Measurements from ENCODE around the gene CARD11. TPM values are rescaled to one million over a fixed set of nuclear protein-coding genes. Genes with fewer than 3 reads are reported as not detected.
"Not testable (repeated sequence)": the region's sequence is repeated elsewhere in the genome, so short reads cannot be mapped to it uniquely, and the experiment has no call there.

Gene CARD11
- polyA plus RNA-seq, 1 donor from 2014 or later: not detected

GRCh38 chr7:3041986-3042675 lies 1.5 kb downstream of the CARD11 start:
- no peak overlapping the region for H3K9ac ChIP-seq (ENCODE audit: low read length)
- TF ChIP-seq, protein P1, sequence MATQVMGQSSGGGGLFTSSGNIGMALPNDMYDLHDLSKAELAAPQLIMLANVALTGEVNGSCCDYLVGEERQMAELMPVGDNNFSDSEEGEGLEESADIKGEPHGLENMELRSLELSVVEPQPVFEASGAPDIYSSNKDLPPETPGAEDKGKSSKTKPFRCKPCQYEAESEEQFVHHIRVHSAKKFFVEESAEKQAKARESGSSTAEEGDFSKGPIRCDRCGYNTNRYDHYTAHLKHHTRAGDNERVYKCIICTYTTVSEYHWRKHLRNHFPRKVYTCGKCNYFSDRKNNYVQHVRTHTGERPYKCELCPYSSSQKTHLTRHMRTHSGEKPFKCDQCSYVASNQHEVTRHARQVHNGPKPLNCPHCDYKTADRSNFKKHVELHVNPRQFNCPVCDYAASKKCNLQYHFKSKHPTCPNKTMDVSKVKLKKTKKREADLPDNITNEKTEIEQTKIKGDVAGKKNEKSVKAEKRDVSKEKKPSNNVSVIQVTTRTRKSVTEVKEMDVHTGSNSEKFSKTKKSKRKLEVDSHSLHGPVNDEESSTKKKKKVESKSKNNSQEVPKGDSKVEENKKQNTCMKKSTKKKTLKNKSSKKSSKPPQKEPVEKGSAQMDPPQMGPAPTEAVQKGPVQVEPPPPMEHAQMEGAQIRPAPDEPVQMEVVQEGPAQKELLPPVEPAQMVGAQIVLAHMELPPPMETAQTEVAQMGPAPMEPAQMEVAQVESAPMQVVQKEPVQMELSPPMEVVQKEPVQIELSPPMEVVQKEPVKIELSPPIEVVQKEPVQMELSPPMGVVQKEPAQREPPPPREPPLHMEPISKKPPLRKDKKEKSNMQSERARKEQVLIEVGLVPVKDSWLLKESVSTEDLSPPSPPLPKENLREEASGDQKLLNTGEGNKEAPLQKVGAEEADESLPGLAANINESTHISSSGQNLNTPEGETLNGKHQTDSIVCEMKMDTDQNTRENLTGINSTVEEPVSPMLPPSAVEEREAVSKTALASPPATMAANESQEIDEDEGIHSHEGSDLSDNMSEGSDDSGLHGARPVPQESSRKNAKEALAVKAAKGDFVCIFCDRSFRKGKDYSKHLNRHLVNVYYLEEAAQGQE (IDR thresholded peaks at IDR 0.05; ENCODE audit: borderline replicate concordance): no peak
- TF ChIP-seq MXI1 (conservative IDR thresholded peaks at IDR 0.05; ENCODE audit: poor library complexity, severe bottlenecking) (no peak), EP300 (conservative IDR thresholded peaks at IDR 0.05; ENCODE audit: poor library complexity, severe bottlenecking) (no peak), CTCF (IDR thresholded peaks at IDR 0.05; ENCODE audit: poor library complexity, severe bottlenecking) (no peak), SMC3 (conservative IDR thresholded peaks at IDR 0.05; ENCODE audit: poor library complexity) (no peak), EZH2 (IDR thresholded peaks at IDR 0.05; ENCODE audit: borderline replicate concordance, insufficient read depth, low read length, poor library complexity, severe bottlenecking) (no peak), RAD21 (conservative IDR thresholded peaks at IDR 0.05) (no peak)
- no peaks in the 10 kb centered on the region for H3K9me2 ChIP-seq (ENCODE audit: insufficient read depth, low read length)
- H3K9me3 ChIP-seq (ENCODE audit: low read length): no peaks in the 10 kb centered on the region
- H3K4me2 ChIP-seq (ENCODE audit: low read length): no peak overlapping the region
- H3K27me3 ChIP-seq (ENCODE audit: insufficient read depth, low read depth, low read length): no peaks in the 10 kb centered on the region
- H4K20me1 ChIP-seq (ENCODE audit: insufficient read depth): no peaks in the 10 kb centered on the region
- no peaks in the 10 kb centered on the region for H3F3A ChIP-seq (ENCODE audit: insufficient read depth, low read length, poor library complexity, severe bottlenecking)
- H2AFZ ChIP-seq (ENCODE audit: low read depth, low read length): no peak overlapping the region
- H3K27ac ChIP-seq (ENCODE audit: low read length): no peak overlapping the region
- no peak overlapping the region for H3K4me3 ChIP-seq (ENCODE audit: low read length)
- no peaks in the 10 kb centered on the region for H3K79me2 ChIP-seq (replicated peaks; ENCODE audit: insufficient read depth, low read length)
- no peaks in the 10 kb centered on the region for H3K36me3 ChIP-seq (ENCODE audit: insufficient read depth, low read length)

- no peaks in the 10 kb centered on the region for H3K9me3 ChIP-seq (ENCODE audit: low read length)
- H3K27me3 ChIP-seq (ENCODE audit: insufficient read depth, low read depth, low read length): no peaks in the 10 kb centered on the region
- H3K9ac ChIP-seq (ENCODE audit: low read length): no peak overlapping the region
- no peaks in the 10 kb centered on the region for H3K79me2 ChIP-seq (replicated peaks; ENCODE audit: insufficient read depth, low read length)
- H2AFZ ChIP-seq (ENCODE audit: low read depth, low read length): no peak overlapping the region
- H3K27ac ChIP-seq (ENCODE audit: low read length): no peak overlapping the region
- H3F3A ChIP-seq (ENCODE audit: insufficient read depth, low read length, poor library complexity, severe bottlenecking): no peaks in the 10 kb centered on the region
- no peak overlapping the region for H3K4me3 ChIP-seq (ENCODE audit: low read length)
- no peaks in the 10 kb centered on the region for H4K20me1 ChIP-seq (ENCODE audit: insufficient read depth)
- no peak for TF ChIP-seq SMC3 (conservative IDR thresholded peaks at IDR 0.05; ENCODE audit: poor library complexity)
- TF ChIP-seq MXI1 (conservative IDR thresholded peaks at IDR 0.05; ENCODE audit: poor library complexity, severe bottlenecking): no peak
- TF ChIP-seq, protein P1 (IDR thresholded peaks at IDR 0.05; ENCODE audit: borderline replicate concordance): no peak
- TF ChIP-seq RAD21 (conservative IDR thresholded peaks at IDR 0.05): no peak
- no peak for TF ChIP-seq TAF1 (IDR thresholded peaks at IDR 0.05; ENCODE audit: low read depth)
- no peak for TF ChIP-seq EP300 (conservative IDR thresholded peaks at IDR 0.05; ENCODE audit: poor library complexity, severe bottlenecking)
- no peak for TF ChIP-seq EZH2 (IDR thresholded peaks at IDR 0.05; ENCODE audit: borderline replicate concordance, insufficient read depth, low read length, poor library complexity, severe bottlenecking)
- TF ChIP-seq POLR2AphosphoS5 (IDR thresholded peaks at IDR 0.05): no peak
- no peak for TF ChIP-seq CTCF (IDR thresholded peaks at IDR 0.05; ENCODE audit: poor library complexity, severe bottlenecking)
- no peaks in the 10 kb centered on the region for H3K9me2 ChIP-seq (ENCODE audit: insufficient read depth, low read length)
- no peak overlapping the region for H3K4me2 ChIP-seq (ENCODE audit: low read length)
- no peaks in the 10 kb centered on the region for H3K36me3 ChIP-seq (ENCODE audit: insufficient read depth, low read length)
These were observed 3.9 kb downstream of the CARD11 start for GRCh38 chr7:3039787-3040186.

DNA sequence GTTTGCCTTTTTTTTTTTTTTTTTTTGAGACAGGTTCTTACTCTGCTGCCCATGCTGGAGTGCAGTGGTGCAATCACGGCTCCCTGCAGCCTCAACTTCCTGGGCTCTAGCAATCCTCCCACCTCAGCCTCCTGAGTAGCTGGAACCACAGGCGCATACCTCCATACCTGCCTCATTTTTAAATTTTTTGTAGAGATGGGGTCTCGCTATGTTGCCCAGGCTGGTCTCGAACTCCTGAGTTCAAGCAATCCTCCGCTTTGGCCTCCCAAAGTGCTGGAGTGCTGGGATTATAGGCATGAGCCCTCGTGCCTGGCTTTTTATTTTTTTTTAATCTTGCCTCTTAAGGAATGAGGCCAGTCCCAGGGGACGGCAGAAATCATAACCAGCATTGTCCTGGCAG lies 5.7 kb downstream of the CARD11 start:
- not testable (repeated sequence) for H3K9me2 ChIP-seq (ENCODE audit: insufficient read depth, low read length); H4K20me1 ChIP-seq (ENCODE audit: insufficient read depth); H3K9ac ChIP-seq (ENCODE audit: low read length); H2AFZ ChIP-seq (ENCODE audit: low read depth, low read length); H3K9me3 ChIP-seq (ENCODE audit: low read length); H3K27me3 ChIP-seq (ENCODE audit: insufficient read depth, low read depth, low read length); H3K27ac ChIP-seq (ENCODE audit: low read length); H3K36me3 ChIP-seq (ENCODE audit: insufficient read depth, low read length); H3F3A ChIP-seq (ENCODE audit: insufficient read depth, low read length, poor library complexity, severe bottlenecking); H3K4me2 ChIP-seq (ENCODE audit: low read length); H3K4me3 ChIP-seq (ENCODE audit: low read length); H3K79me2 ChIP-seq (replicated peaks; ENCODE audit: insufficient read depth, low read length)
